K562 treated with DMSO at 1 percent for 48 hours (cell line): ENCODE data around the gene SMAD1. TPM values are rescaled to one million over a fixed set of nuclear protein-coding genes. Genes with fewer than 3 reads are reported as not detected.

Source experiments
- total RNA-seq: library from RNA; unstranded; fragments of 300-600 nt; gene quantifications from 2 replicates; pipeline ENCODE4 v1.2.3, GENCODE V29; 2022; ENCODE audit warnings: low replicate concordance; ENCODE audit errors: extremely low read depth

SMAD1 gene
- not detected in 2 replicates for total RNA-seq

GRCh38 chr4:145481164-145481941, at the start of gene SMAD1:
Gene SMAD1, plus strand, starts transcription at chr4:145481853. Its CDS starts 32,761 bp downstream, at chr4:145514614.

Other genes starting within 250 kb of the SMAD1 start
- not detected in 2 replicates for gene MMAA, start 137.5 kb downstream of the SMAD1 start, total RNA-seq
- gene C4orf51, start 198.3 kb downstream of the SMAD1 start, total RNA-seq = not detected in 2 replicates